Ovary (tissue), 3 donors: ENCODE measurements around the gene RAPSN.

Experiments
- CTCF ChIP-seq, 3 donors: fragments of 450-650 bp in 2 of 3; fragments of 200-600 bp in 1 of 3; IDR thresholded peaks; one replicate each; pipeline versions ENCODE4 v1.5.1 to v1.8.0; 2016 to 2022; ENCODE audit warnings: antibody characterized with exemption in 3 of 3, mild to moderate bottlenecking in 1 of 3
- EP300 ChIP-seq: sonication (generic); formaldehyde crosslinking; IDR thresholded peaks from one replicate; pipeline ENCODE4 v1.6.1; 2017; ENCODE audit warnings: antibody characterized with exemption
- POLR2A ChIP-seq: fragments of 450-650 bp; IDR thresholded peaks from one replicate; pipeline ENCODE4 v1.6.1; 2017; ENCODE audit warnings: antibody characterized with exemption, mild to moderate bottlenecking, moderate library complexity
- donor health status: DM: no; HTN: no; CAD: no.

- TF ChIP-seq CTCF (IDR thresholded peaks at IDR 0.05), result no peak
- no peak for TF ChIP-seq POLR2A
- TF ChIP-seq EP300, result no peak
Observed at GRCh38 chr11:47387944-47388696, 60.8 kb downstream of the RAPSN start.
